ENCODE results near the gene PTPRT.

PTPRT gene

GRCh38 chr20:42714298-42715141, 475.2 kb downstream of the PTPRT start:
- no peak for DNase-seq (ENCODE audit: low spot score)

- DNase-seq (ENCODE audit: low spot score), result no peak
Measured at GRCh38 chr20:42708266-42708665, 481.4 kb downstream of the PTPRT start.

GRCh38 chr20:42706759-42707158, 482.9 kb downstream of the PTPRT start:
- DNase-seq (ENCODE audit: low spot score), result no peak

- DNase-seq (ENCODE audit: low spot score), result no peak
Measured at GRCh38 chr20:42705550-42705949, 484.2 kb downstream of the PTPRT start.

GRCh38 chr20:42703744-42704143, 486.0 kb downstream of the PTPRT start:
- DNase-seq (ENCODE audit: low spot score), result no peak

GRCh38 chr20:42701948-42702347, 487.8 kb downstream of the PTPRT start:
- DNase-seq (ENCODE audit: low spot score), result no peak

- no peak for DNase-seq (ENCODE audit: low spot score)
Measured at GRCh38 chr20:42700372-42700771, 489.3 kb downstream of the PTPRT start.

- DNase-seq (ENCODE audit: low spot score), result no peak
Measured at GRCh38 chr20:42697962-42698361, 491.7 kb downstream of the PTPRT start.

- no peak for DNase-seq (ENCODE audit: low spot score)
Measured at GRCh38 chr20:42690842-42691437, 498.8 kb downstream of the PTPRT start.

GRCh38 chr20:42688576-42688975, 501.1 kb downstream of the PTPRT start:
- DNase-seq (ENCODE audit: low spot score), result no peak

- DNase-seq (ENCODE audit: low spot score), result no peak
Measured at GRCh38 chr20:42686057-42686456, 503.6 kb downstream of the PTPRT start.

- DNase-seq (ENCODE audit: low spot score), result no peak
Measured at GRCh38 chr20:42678895-42679294, 510.8 kb downstream of the PTPRT start.

GRCh38 chr20:42656130-42656529, 533.6 kb downstream of the PTPRT start:
- DNase-seq (ENCODE audit: low spot score), result no peak

- no peak for DNase-seq (ENCODE audit: low spot score)
Measured at GRCh38 chr20:42652266-42652665, 537.4 kb downstream of the PTPRT start.

- DNase-seq (ENCODE audit: low spot score), result no peak
Measured at GRCh38 chr20:42650191-42650746, 539.4 kb downstream of the PTPRT start.

GRCh38 chr20:42649748-42650147, 540.0 kb downstream of the PTPRT start:
- no peak for DNase-seq (ENCODE audit: low spot score)

GRCh38 chr20:42646250-42646649, 543.5 kb downstream of the PTPRT start:
- DNase-seq (ENCODE audit: low spot score), result no peak

- no peak for DNase-seq (ENCODE audit: low spot score)
Measured at GRCh38 chr20:42641886-42642285, 547.8 kb downstream of the PTPRT start.

GRCh38 chr20:42639140-42639539, 550.6 kb downstream of the PTPRT start:
- no peak for DNase-seq (ENCODE audit: low spot score)

- DNase-seq (ENCODE audit: low spot score), result no peak
Measured at GRCh38 chr20:42635699-42636411, 553.9 kb downstream of the PTPRT start.

GRCh38 chr20:42634156-42634555, 555.5 kb downstream of the PTPRT start:
- DNase-seq (ENCODE audit: low spot score), result no peak

GRCh38 chr20:42628683-42629082, 561.0 kb downstream of the PTPRT start:
- no peak for DNase-seq (ENCODE audit: low spot score)

GRCh38 chr20:42613076-42613475, 576.6 kb downstream of the PTPRT start:
- no peak for DNase-seq (ENCODE audit: low spot score)

Data from hematopoietic multipotent progenitor cell treated with erythropoietin and hydrocortisone succinate and interleukin-3 and kit ligand, for 17 days (in vitro differentiated cells).